C4-2B (cell line): ENCODE measurements around the gene VDAC1.

Experiments
- ZFX ChIP-seq: fragments of 450-650 bp; IDR thresholded peaks from 2 replicates; pipeline ENCODE4 v1.6.1; 2017
- TF ChIP-seq, protein P1 (sequence below): fragments of 450-650 bp; conservative IDR thresholded peaks from 2 replicates; pipeline ENCODE4 v1.5.1; 2017; ENCODE audit warnings: mild to moderate bottlenecking

DNA sequence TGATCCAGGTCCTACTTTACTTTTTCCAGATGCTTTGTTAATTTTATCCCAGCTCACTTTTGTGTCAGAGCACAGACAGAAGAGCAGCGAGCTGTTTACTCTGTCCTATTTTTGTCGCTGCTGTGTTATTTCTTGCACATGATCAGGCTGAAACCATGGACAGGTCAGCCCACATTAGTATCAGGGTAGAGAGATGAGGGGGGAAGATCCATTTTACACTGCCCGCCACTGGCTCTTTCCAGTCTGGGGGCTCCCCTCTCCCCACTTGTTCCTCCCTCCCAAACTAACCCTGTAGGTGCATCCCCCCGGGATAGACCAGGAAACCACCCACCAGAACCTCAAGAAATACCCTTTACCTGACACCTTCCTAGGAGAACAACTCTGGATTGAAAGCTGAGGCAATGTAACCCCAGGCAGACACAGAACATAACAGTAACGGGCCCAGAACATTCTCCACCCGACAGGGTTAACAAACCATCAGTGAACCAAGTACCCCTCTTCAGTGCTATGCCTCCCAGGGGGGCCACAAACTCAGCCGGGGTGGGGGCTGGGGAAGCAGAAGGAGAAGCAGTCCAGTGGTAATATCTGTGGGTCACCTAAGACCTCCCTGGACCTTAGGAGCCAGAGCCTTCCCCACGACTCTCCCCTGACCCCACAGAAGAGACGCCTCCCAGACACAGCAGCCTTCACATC is 10.3 kb downstream of the VDAC1 start:
- TF ChIP-seq, protein P1, sequence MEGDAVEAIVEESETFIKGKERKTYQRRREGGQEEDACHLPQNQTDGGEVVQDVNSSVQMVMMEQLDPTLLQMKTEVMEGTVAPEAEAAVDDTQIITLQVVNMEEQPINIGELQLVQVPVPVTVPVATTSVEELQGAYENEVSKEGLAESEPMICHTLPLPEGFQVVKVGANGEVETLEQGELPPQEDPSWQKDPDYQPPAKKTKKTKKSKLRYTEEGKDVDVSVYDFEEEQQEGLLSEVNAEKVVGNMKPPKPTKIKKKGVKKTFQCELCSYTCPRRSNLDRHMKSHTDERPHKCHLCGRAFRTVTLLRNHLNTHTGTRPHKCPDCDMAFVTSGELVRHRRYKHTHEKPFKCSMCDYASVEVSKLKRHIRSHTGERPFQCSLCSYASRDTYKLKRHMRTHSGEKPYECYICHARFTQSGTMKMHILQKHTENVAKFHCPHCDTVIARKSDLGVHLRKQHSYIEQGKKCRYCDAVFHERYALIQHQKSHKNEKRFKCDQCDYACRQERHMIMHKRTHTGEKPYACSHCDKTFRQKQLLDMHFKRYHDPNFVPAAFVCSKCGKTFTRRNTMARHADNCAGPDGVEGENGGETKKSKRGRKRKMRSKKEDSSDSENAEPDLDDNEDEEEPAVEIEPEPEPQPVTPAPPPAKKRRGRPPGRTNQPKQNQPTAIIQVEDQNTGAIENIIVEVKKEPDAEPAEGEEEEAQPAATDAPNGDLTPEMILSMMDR: no peak
- no peak for TF ChIP-seq ZFX
